ENCODE data around the gene RSPH10B. TPM values are rescaled to one million over a fixed set of nuclear protein-coding genes. Genes with fewer than 3 reads are reported as not detected.
"Not testable (repeated sequence)": the region's sequence is repeated elsewhere in the genome, so short reads cannot be mapped to it uniquely, and the experiment has no call there.

The RSPH10B gene
- 0.26 TPM for total RNA-seq (2021; ENCODE audit: unreplicated experiment)
- not detected for polyA plus RNA-seq (2012; ENCODE audit: insufficient read length)
- percentile 11 among the genes with signal in this experiment for Bru-seq, nascent RNA
- BruChase-seq, experiment 1, labeled RNA remaining after a 2-hour chase = percentile 11 among the genes with signal in this experiment
- BruChase-seq, experiment 2, labeled RNA remaining after a 6-hour chase = percentile 15 among the genes with signal in this experiment
- long read RNA-seq, partial matches to known transcripts = 0 of 2 reads
- long read RNA-seq, other reads (novel, unspliced or antisense) = 2 of 2 reads

DNA sequence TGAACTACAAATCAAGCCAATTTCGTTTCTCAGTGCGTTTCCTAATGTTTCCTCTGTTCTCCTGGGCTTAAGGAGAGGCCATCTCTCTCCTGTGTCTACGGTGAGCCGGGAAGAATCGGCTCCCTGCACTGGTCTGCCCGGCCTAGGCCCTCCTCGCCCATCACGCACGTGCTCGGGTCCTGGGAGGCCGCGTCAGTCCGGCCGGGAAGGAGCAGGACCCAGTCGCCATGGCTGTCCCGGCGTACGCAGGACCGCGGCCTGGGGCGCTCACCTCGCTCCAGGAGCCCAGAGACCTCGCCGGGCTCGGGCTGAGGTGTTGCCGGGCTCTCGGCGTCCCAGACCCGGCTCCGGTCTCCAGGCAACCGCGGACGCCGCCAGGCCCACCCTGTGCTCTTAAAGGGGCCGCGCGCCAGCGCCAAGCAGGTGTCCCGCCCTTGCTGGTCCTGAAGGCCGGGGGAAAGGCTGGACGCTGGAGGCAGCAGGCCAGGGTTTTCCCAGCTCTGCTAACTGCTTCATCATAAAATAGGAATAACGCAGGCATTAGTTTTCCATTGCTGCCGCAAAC is at the start of gene RSPH10B:
Gene RSPH10B, minus strand, starts transcription at position 343 of the 565 bp plus-strand sequence. CDS start 3,573 bp downstream, outside the sequence.
- BruUV-seq (replicated peaks); H3K27ac ChIP-seq (ENCODE audit: low read length); H3K4me3 ChIP-seq (ENCODE audit: low read depth in 2 of 2, low read length in 2 of 2); CTCF ChIA-PET; H3K27me3 ChIP-seq (ENCODE audit: control insufficient read depth, insufficient read depth, low read length); H3K4me1 ChIP-seq (ENCODE audit: control insufficient read depth, insufficient read depth, low read length); in situ Hi-C loops (cut with HindIII; ENCODE audit: low pct_unique_long_range_greater_than_20kb, low sequenced_read_pairs); H3K9me3 ChIP-seq (ENCODE audit: control insufficient read depth, insufficient read depth, low read depth, low read length); POLR2A ChIA-PET; H3K36me3 ChIP-seq (ENCODE audit: control insufficient read depth, insufficient read depth, low read length); DNase-seq (ENCODE audit: low read depth, low spot score); intact Hi-C loops (cut with micrococcal nuclease; ENCODE audit: unreplicated experiment): not testable (repeated sequence)
- ATAC-seq = peak; percentile 79

DNA sequence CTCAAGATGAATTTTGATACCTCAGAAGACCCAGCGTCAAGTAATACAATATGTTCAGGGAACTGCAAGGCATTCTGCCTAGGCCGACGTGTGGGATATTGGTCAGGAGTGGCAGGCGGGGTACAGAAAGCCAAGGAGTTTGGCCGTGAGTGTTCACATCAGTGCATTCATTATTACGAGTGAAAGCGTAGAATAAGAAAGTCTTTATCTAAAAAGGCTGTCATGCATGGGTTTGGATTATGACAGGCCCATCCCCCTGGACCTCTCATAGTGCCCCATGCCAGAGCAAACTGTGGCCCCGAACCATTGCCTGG is 46.1 kb upstream of the RSPH10B start:
- TF ChIP-seq TCF7L2 (IDR thresholded peaks at IDR 0.05; ENCODE audit: low read depth, low read length) = no peak
- TF ChIP-seq, protein P1, sequence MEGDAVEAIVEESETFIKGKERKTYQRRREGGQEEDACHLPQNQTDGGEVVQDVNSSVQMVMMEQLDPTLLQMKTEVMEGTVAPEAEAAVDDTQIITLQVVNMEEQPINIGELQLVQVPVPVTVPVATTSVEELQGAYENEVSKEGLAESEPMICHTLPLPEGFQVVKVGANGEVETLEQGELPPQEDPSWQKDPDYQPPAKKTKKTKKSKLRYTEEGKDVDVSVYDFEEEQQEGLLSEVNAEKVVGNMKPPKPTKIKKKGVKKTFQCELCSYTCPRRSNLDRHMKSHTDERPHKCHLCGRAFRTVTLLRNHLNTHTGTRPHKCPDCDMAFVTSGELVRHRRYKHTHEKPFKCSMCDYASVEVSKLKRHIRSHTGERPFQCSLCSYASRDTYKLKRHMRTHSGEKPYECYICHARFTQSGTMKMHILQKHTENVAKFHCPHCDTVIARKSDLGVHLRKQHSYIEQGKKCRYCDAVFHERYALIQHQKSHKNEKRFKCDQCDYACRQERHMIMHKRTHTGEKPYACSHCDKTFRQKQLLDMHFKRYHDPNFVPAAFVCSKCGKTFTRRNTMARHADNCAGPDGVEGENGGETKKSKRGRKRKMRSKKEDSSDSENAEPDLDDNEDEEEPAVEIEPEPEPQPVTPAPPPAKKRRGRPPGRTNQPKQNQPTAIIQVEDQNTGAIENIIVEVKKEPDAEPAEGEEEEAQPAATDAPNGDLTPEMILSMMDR (IDR thresholded peaks at IDR 0.05) = no peak
- TF ChIP-seq POLR2AphosphoS5 (IDR thresholded peaks at IDR 0.05; ENCODE audit: low read depth, low read length) = no peak
- ATAC-seq (no peak), DNase-seq (ENCODE audit: low read depth, low spot score) (no peak)
- H3K4me1 ChIP-seq (ENCODE audit: control insufficient read depth, insufficient read depth, low read length) = peaks cover 8% of the 10 kb centered on the region; the same call in 1 of the 2 replicates
- H3K27me3 ChIP-seq (ENCODE audit: control insufficient read depth, insufficient read depth, low read length) = no peaks in the 10 kb centered on the region
- no peak overlapping the region for H3K4me3 ChIP-seq (ENCODE audit: low read depth in 2 of 2, low read length in 2 of 2)
- ChIA-PET POLR2A (no interaction called here), CTCF (no interaction called here)
- peak overlapping the region; percentile 82; the same call in 1 of the 2 replicates for H3K27ac ChIP-seq (ENCODE audit: low read length)
- H3K36me3 ChIP-seq (ENCODE audit: control insufficient read depth, insufficient read depth, low read length) = peaks cover 11% of the 10 kb centered on the region
- in situ Hi-C loops (cut with HindIII; ENCODE audit: low pct_unique_long_range_greater_than_20kb, low sequenced_read_pairs) = no loop called here
- BruUV-seq (replicated peaks) = no TSS peak
- no peaks in the 10 kb centered on the region for H3K9me3 ChIP-seq (ENCODE audit: control insufficient read depth, insufficient read depth, low read depth, low read length)
- intact Hi-C loops (cut with micrococcal nuclease; ENCODE audit: unreplicated experiment) = no loop called here

DNA sequence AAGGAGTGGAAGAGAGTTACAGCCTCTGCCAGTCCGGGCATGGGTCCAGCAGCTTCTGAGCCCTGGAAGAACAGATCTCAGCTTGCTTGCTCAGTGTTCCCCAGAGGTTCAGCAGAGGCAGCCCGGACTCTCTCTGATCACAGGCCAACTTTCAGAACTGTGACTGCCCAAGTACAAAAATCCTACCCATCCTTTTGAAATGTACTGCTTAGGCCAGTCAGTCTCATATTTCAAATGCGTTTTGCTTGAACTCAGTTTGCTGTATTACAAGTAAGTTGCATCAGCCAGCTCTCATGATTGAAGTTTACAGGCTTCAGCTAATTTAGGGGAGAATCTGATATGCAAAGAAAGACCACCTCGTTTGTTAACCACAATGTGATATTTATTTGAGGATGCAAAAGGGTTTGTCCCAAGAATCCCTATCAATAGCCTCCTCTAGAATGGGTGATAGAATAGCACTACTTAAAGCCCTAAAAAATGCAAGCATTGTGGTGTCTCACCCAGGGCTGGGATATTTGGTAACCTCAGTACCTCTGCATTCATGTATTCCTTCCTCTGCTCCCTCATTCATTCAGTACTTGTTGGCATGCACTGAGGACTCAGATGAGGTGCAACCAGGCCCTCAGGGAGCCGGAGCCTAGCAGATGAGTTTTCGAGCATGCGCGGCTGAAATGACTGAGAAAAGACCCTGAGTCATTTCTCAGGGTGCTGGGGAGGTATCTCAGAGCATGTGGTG is 45.6 kb upstream of the RSPH10B start:
- ChIA-PET CTCF (no interaction called here), POLR2A (interaction anchor here (0.6 kb wide), 1 partner anchor 336 kb away, joined by 5 read pairs; no protein-coding TSS in a partner anchor)
- peaks cover 16% of the 10 kb centered on the region for H3K36me3 ChIP-seq (ENCODE audit: control insufficient read depth, insufficient read depth, low read length)
- no peak overlapping the region for H3K4me3 ChIP-seq (ENCODE audit: low read depth in 2 of 2, low read length in 2 of 2)
- TF ChIP-seq, protein P2, sequence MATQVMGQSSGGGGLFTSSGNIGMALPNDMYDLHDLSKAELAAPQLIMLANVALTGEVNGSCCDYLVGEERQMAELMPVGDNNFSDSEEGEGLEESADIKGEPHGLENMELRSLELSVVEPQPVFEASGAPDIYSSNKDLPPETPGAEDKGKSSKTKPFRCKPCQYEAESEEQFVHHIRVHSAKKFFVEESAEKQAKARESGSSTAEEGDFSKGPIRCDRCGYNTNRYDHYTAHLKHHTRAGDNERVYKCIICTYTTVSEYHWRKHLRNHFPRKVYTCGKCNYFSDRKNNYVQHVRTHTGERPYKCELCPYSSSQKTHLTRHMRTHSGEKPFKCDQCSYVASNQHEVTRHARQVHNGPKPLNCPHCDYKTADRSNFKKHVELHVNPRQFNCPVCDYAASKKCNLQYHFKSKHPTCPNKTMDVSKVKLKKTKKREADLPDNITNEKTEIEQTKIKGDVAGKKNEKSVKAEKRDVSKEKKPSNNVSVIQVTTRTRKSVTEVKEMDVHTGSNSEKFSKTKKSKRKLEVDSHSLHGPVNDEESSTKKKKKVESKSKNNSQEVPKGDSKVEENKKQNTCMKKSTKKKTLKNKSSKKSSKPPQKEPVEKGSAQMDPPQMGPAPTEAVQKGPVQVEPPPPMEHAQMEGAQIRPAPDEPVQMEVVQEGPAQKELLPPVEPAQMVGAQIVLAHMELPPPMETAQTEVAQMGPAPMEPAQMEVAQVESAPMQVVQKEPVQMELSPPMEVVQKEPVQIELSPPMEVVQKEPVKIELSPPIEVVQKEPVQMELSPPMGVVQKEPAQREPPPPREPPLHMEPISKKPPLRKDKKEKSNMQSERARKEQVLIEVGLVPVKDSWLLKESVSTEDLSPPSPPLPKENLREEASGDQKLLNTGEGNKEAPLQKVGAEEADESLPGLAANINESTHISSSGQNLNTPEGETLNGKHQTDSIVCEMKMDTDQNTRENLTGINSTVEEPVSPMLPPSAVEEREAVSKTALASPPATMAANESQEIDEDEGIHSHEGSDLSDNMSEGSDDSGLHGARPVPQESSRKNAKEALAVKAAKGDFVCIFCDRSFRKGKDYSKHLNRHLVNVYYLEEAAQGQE (IDR thresholded peaks at IDR 0.05; ENCODE audit: insufficient read depth in 1 of 2, low read depth in 2 of 2, low read length in 1 of 2) = no peak
- peak; percentile 73; the same call in 1 of the 2 replicates for TF ChIP-seq TCF7L2 (IDR thresholded peaks at IDR 0.05; ENCODE audit: low read depth, low read length)
- DNase-seq (ENCODE audit: low read depth, low spot score) (peak; percentile 28), ATAC-seq (no peak)
- in situ Hi-C loops (cut with HindIII; ENCODE audit: low pct_unique_long_range_greater_than_20kb, low sequenced_read_pairs) (no loop called here), intact Hi-C loops (cut with micrococcal nuclease; ENCODE audit: unreplicated experiment) (no loop called here)
- H3K27ac ChIP-seq (ENCODE audit: low read length) = peak overlapping the region; percentile 82
- H3K27me3 ChIP-seq (ENCODE audit: control insufficient read depth, insufficient read depth, low read length) = no peaks in the 10 kb centered on the region
- BruUV-seq (replicated peaks) = no TSS peak
- H3K4me1 ChIP-seq (ENCODE audit: control insufficient read depth, insufficient read depth, low read length) = peaks cover 13% of the 10 kb centered on the region; the same call in 1 of the 2 replicates
- H3K9me3 ChIP-seq (ENCODE audit: control insufficient read depth, insufficient read depth, low read depth, low read length) = no peaks in the 10 kb centered on the region

Measured in Panc1 (cell line).